T1000 (cell line): ENCODE data around the gene ENTPD2.

Experiments
- DNase-seq: peaks from one replicate; lab custom pipeline; 2025; ENCODE audit warnings: mixed read lengths; lab: John Stamatoyannopoulos, UW

Gene ENTPD2

DNA sequence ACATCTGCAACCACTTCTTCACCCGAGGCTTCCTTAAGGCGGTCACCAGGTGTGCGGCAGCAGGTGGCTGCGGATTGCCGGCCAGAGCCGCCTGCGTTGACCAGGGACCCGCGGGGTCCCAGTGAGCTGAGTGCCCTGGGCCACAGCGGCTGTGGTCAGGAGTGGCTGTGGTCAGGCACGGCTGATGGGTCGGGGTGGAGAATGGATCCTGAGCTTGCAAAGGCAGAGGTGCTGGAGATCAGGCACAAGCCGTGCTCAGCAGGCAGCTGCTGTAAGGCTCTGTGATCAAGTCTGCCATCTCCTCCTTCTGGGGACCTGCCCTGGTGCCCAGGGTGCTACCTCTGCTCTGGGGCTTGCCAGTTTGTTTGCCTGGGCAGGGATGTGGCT, 25.5 kb upstream of the ENTPD2 start:
- DNase-seq: no peak

DNA sequence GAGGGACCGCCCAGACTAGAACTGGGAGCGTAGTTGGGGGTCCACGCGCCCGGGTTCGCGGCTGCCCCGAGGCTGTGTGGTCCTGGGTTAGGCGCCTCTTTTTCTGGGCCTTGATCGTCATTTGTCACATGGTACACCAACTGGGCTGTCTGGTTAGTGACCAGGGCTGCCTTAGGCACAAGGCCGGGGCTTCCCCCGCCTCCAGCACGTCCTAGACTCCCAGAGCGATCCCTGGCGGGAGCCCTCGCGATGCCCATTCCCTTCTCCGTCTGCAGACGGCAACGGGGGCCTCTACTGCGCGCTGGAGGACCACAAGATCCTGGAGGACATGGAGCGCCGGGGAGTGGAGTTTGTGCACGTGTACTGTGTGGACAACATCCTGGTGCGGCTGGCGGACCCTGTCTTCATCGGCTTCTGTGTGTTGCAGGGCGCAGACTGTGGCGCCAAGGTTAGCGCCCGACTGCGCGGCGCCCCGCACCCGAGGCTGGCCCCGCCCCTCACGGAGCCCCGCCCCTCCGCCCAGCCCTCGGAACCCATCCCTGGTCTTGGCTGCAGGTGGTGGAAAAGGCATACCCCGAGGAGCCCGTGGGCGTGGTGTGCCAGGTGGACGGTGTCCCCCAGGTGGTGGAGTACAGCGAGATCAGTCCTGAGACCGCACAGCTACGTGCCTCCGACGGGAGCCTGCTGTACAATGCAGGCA, 25.0 kb upstream of the ENTPD2 start:
- DNase-seq: no peak

DNA sequence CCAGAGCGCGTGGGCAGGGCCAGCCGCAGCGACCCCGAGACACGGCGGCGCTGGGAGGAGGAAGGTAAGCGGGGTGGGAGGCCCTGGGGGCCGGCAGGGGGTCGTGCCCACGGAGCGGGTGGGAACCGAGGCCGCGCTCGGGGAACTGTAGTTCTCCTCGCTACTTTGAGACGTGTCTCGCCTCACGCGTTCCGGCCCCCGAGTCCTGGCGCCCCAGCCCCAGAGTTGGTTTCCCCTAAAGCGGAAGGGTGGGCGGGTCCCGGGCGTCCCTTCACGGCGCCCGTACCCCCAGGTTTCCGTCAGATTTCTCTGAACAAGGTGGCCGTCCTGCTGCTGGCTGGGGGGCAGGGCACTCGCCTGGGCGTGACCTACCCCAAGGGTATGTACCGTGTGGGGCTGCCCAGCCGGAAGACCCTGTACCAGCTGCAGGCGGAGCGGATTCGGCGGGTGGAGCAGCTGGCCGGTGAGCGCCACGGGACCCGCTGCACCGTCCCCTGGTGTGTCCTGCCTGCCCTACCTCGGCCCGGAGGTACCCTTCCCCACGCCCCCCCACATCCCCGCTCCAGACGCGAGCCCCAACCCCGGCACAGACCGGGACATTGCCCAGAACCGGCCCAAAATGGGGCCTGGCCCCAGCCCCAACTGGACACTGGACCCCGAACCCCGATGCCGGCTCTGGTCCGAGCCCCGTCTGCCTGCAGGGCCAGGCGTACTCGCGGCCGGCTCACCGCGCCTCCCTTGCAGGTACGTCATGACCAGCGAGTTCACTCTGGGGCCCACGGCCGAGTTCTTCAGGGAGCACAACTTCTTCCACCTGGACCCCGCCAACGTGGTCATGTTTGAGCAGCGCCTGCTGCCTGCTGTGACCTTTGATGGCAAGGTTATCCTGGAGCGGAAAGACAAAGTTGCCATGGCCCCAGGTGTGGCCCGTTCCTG, 24.2 kb upstream of the ENTPD2 start:
- DNase-seq: no peak

DNA sequence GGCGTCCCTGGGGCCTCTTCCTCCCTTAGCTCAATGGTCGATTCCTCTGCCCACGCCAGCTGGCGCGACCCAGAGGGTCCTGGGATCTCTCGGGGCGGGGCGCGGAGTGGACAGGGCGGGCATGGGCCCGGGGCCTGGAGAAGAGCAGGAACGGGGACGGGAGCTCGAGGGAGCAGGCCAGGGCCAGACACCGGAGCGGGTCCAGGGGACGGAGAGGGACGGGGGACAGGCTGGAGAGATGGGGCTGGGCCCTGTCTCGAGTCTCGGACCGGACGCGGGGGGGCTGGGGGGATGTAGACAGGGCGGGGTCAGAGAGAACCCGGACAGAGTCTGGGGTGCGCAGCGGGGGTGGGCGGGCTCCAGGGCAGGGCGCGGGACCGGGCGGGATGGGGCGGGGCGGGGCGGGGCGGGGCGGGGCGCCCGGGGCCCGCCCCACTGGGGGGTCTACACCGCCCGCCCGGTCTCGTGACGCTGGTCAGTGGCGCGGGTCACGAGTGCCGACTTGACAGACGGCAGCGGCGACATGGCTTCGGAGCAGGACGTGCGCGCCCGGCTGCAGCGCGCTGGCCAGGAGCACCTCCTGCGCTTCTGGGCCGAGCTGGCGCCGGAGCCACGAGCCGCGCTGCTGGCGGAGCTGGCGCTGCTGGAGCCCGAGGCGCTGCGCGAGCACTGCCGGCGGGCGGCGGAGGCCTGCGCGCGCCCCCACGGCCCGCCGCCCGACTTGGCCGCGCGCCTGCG, 23.3 kb upstream of the ENTPD2 start, which contains the start of gene UAP1L1:
TSS of gene UAP1L1 (plus strand) at position 508 of the 738 bp plus-strand sequence. CDS start at position 524, 16 bp downstream.
- peak; percentile 18 for DNase-seq

DNA sequence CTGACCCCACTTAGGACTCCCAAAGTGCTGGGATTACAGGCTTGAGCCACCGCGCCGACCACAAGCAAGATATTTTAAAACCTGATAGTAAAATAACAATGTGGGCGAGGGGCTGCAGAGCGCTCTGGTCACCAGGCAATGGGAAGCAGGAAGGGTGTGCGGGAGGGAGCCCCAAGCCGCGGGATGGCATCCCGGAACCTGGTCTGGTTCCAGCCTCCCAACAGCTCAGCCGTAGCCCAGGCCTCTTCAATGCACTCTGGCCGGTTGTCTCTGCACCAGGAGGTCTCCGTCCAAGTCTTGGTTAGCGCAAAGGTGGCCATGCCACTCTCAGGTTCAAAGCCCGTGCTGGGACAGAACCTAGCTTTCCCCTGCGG, 22.8 kb upstream of the ENTPD2 start:
- DNase-seq: no peak

DNA sequence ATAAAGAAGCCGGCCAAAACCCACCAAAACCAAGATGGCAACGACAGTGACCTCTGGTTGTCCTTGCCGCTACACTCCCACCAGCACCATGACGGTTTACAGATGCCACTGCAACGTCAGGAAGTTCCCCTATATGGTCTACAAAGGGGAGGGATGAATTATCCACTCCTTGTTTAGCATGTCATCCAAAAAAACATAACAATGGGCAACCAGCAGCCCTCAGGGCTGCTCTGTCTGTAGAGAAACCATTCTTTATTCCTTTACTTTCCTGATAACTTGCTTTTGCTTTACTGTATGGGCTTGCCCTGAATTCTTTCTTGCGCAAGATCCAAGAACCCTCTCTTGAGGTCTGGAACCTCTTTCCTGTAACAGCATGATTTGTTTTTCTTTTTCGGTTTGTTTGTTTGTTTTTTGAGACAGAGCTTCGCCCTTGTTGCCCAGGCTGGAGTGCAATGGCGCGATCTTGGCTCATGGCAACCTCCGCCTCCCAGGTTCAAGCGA, 21.5 kb upstream of the ENTPD2 start:
- DNase-seq: no peak

DNA sequence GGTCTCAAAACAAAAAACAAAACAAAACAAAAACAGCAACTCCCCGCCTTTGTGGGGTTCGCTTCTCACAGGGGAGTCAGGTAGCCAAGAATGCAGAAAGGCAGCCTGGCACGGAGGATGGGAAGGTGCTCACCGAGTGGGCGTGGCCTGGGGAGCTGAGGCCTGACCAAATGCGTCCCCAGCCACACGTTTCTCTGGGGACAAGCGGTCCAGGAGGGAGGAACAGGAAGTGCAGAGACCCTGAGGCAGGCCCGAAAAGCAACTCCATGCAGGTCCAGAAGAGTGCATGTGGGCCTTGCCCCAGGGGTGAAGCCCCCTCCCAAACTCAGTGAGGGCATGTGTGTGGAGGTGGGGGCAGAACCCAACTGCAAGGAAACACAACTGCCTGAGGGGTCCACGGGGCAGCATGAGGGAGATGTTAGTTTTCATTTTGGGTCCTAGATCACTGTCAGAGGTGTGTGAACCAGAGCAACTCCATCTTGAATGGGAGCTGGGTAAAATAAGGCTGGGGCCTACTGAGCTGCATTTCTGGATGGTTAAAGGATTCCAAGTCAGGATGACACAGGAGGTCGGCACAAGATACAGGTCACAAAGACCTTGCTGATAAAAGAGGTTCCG, 20.9 kb upstream of the ENTPD2 start:
- DNase-seq: no peak

DNA sequence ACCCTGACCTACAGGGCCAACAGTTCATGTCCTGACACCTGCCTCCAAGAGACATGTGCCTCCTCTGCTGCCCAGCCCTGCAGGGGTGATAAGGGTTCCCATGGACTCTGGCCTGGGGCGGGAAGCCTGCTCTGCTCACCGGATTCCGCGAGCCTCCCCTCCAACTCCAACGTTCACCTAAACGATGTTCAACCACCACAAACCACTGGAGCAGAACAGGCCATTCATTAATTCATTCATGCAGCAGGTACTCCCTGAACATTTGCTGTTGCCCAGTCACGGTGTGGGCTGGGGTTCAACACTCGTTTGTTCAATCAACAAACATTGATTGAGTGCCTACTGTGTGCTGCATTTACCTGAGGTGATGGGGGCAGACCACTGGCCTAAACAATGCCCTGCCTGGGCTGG, 20.1 kb upstream of the ENTPD2 start:
- no peak for DNase-seq

DNA sequence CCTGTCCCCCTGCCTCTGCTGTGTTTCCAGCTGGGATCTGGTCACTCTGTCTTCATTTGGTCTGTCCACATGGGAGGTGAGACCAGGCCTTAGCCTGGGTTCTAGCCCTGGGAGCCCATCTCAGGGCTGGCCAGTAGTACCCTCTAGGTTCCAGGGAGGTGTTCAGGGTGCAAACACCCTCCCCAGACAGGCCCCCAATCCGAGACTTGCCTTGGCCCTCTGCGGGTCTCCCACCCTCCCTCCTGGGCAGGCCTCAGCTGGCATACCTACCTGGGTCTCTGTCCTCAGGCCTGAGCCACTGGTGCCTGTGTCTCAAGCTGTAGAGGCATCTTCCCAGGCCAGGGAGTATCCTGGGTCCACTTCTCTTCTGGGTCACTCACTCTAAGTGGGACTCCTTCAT, 17.4 kb upstream of the ENTPD2 start:
- no peak for DNase-seq

DNA sequence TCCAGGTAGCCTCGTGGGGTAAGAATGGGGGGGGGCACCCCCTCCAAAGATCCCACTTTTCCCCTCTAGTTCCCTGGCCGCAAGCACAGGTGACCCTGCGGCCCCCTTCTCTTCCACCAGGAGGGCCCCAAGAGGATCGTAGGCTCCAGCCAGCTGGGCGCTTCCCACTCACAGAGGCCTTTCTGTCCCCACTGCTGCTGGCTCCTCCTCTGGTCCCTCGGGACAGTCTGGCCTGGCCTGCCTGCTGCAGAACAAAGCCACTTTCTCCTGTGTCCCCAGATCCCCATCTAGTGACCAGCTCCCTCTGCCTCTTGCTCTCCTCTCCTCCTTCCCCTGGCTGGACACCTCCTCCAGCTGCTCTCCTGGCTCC, 17.0 kb upstream of the ENTPD2 start:
- no peak for DNase-seq

DNA sequence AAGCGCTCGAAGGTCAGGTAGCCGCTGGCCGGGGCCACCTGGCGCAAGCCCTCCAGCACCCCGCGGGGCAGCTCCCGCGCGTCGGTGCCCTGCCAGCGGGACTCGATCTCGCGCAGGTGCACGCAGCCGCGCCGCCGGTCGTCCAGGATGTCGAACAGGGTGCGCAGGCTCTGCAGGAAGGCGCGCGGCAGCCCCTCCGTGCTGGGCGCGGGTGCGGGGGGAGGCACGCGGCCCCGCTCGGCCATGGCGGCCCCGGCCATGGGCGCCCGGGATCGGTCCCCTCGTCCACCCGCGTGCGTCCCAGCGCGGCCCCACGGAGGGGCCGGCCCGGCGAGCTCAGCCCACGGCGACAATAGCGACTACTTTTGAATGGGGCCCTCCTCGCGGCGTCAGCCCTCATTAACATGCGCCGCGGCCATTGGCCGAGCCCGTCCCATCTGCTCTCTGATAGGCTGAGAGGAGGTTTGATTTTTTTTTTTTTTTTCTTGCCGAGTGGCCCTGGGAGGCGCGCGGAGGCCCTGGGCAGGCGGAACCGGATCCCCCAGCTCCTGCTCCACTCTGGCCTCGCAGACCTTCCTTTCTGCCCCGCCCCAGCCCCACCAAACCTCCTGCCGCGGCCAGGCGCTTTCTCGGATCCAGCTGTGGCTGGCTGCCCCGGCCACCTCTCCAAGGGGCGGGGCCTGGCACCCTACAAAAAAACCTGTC, 16.5 kb upstream of the ENTPD2 start, which contains the start of gene SAPCD2:
TSS of gene SAPCD2 (minus strand) at position 357 of the 705 bp plus-strand sequence. CDS start at position 260, 97 bp downstream.
- peak; percentile 65 for DNase-seq

DNA sequence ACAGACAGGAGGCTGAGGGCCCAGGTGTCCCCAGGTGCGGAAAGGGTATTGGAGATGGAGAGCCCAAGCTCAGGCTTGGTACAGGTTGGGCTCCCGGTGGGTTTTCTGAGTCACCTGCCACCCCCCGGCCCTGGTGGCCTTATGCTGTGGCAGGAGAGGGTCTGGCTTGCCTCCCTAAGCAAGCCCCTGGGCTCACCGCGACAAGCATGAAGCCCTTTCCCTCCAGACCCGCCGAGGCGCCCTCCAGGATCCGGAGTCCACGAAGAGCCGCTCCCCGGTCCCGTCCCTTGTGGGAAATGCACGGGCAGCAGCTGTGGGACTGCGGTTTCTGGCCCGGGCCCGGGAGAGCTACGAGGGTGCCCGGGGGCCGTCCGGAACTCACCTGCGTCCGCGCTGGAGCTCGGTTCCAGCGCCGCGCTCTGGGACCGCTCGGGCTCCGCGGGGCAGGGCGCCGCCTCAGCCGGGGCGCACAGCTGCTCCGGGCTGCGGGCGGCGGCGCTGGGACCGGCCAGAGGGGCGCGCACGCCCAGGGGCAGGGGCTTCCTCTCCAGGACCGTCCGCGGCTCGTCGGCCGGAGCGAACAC, 15.7 kb upstream of the ENTPD2 start:
- no peak for DNase-seq

DNA sequence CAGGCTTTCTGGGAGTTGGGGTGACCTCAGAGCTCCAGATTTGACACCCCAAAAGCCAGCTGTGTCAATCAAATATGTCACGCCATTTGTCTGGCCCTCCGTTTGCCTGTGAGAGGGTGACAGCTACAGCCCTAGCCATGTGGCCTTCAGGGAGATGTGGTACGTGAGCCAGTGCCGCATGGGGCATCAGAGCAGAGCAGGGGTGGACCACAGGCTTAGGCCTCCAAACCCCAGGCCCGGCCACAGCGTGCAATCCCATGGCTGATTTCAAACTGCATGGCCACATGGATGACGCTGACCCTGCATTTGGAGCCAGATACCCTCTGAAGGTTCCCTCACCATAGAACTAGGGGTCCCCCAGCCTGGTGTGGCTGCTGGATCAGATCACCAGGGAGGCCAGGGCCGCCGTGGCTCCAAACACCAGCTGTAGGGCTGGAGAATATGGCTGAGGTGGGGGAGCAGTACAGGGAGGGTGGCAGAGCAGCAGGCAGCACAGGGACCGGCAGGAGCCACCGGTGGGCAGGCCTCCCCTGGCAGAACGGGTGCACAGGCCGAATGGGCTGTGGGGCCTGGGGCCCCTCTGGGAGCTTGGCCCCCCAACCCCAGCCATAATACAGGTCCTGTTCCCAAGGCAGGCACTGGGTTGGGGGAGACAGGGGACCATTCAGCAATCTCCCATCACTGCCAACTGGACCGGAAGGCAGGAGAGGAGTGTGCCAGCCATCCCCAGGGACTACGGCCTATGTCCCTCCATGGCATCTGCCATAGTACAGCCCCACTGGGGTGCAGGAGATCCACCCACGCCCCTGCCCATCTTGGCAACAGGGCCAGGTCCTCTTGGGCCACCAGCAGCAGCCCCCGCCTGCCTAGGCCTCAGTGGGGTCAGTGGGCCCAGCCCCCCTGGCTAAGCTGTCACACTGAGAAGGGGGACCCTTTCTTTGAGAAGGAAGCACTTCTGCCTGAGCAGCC, 15.0 kb upstream of the ENTPD2 start:
- no peak for DNase-seq

DNA sequence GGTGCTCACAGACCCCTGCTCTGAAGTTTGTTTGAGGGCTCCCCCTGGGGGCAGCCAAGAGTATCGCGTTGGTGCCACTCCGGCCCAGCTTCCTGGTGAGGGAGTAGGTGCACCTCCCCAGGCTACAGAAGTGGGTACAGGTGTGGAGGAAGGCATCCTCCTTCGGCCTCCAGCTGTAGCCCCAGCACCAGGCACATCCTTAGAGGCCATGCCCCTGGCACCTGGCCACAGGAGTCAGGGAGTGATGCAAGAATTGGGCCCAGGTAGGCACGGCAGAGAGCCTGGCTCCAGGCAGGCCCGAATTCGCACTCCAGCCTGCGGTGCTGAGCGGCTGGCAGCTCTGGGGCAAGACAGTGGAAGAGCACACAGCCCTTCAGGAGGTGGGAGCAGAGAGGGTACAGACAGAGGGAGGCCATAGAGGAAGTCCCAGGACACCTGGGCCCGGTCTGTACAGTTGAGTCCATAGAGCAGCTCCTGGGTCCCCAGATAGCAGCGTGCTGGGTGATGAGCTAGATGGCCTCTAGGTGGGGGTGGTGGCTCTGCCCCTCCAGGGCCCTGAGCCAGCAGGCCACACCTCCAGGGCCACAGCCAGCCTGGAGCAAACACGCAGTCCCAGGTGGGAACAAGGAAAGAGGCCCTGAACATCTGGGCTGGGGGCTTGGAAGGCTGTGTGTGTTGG, 14.1 kb upstream of the ENTPD2 start:
- DNase-seq: peak; percentile 53

DNA sequence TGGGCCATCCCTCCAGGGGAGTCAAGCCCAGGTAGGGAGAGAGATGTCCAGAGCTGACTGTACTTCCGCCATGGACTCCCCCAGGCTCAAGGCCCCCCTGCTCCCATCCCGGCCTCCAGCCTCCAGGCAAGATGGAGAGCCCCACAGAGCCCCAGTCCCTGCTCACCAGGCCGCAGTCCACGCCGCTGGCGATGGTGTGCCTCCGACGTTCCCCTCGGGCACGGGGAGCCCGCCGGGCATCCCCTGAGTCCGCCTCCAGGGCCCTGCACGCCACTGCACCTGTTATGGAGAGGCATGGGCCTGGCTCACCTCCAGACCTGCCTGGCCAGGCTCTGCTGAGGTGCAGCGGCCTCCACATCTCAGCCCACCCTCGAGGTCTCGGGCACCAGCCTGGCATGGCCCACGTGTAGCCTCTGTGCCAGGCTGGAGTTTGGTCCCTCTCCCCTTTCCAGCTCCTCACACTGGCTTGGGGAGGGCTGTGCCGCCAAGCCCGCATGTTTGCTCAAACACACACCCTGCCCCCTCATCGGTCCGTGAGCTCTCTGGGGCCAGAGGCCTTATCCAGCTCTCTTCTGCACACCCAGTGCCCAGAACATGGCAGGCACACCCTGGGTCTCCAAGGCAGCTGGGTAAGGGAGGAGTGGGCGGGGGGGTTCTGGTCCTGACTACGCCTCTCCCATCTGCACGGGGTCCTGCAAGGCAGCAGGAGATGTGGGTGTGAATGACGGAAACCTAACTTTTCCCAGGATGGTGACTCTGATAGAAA, 12.4 kb upstream of the ENTPD2 start:
- DNase-seq: no peak

DNA sequence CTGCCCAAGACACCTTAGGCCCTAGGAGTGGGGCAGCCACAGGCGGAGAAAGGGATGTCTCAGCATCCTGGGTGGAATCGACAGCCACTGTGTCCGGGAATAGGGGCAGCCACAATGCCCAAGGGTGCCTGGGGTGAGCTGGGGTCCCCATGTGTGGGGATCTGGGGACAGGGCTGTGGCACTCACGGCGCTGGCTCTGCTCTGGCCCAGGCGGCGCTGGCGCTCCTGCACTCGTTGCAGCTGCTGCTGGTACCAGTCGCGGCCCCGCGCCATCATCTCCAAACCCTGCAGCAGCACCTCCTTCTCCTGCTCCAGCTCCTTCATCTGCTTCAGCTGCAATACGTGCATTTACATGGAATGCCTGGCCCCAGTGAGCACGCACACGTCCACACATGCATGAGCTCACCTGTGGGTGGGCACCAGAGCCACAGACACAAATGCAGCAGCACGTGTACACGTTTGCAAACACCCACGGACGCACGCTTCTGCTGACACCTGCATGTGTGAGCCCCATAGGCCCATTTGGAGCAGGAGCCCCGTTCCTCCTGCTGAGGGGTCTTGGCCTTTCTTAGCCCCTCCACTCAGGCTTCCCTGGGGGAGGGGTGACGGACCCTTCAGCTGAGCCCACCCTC, 11.6 kb upstream of the ENTPD2 start:
- DNase-seq: no peak

DNA sequence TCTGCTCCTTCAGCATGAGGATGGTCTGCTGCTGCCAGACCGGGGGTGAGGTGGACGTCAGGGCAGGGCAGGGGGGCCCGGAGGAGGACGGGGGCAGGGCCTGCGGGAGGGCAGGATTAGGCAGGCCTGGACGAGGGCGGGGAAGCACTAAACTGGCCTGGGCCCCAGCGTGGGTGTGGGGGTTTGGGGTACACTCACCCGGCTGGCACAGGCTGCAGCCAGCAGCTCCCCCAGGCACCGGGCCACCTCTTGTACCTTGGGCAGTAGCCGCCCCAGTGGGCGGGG, 11.0 kb upstream of the ENTPD2 start:
- no peak for DNase-seq
